ENCODE data around the gene DISC1.

Gene DISC1

GRCh38 chr1:231720652-231721325 is 94.2 kb downstream of the DISC1 start:
- TF ChIP-seq TEAD4 (IDR thresholded peaks at IDR 0.05) = no peak
- TF ChIP-seq EP300 (IDR thresholded peaks at IDR 0.05; ENCODE audit: borderline replicate concordance) = peak; percentile 54; the same call in 1 of the 2 replicates
- no peak for TF ChIP-seq YY1 (IDR thresholded peaks at IDR 0.05; ENCODE audit: low read depth)
- TF ChIP-seq CEBPB (IDR thresholded peaks at IDR 0.05) = no peak
- no peak for TF ChIP-seq FOXM1 (IDR thresholded peaks at IDR 0.05; ENCODE audit: borderline replicate concordance, low read depth)
- peak; percentile 70 for TF ChIP-seq NFIC (IDR thresholded peaks at IDR 0.05)

- no peak for TF ChIP-seq TCF12 (IDR thresholded peaks at IDR 0.05; ENCODE audit: low read depth)
- TF ChIP-seq REST (IDR thresholded peaks at IDR 0.05; ENCODE audit: low read depth) = no peak
- TF ChIP-seq USF1 (IDR thresholded peaks at IDR 0.05) = no peak
- TF ChIP-seq RAD21 (IDR thresholded peaks at IDR 0.05; ENCODE audit: low read depth) = no peak
- no peak for TF ChIP-seq CREB1 (IDR thresholded peaks at IDR 0.05; ENCODE audit: low read depth)
- no peak for TF ChIP-seq MAX (IDR thresholded peaks at IDR 0.05)
- no peak for TF ChIP-seq FOXM1 (IDR thresholded peaks at IDR 0.05; ENCODE audit: borderline replicate concordance, low read depth)
- TF ChIP-seq ZBTB7A (IDR thresholded peaks at IDR 0.05; ENCODE audit: low read depth) = no peak
- TF ChIP-seq TAF1 (IDR thresholded peaks at IDR 0.05; ENCODE audit: low read depth) = no peak
- TF ChIP-seq CEBPB (IDR thresholded peaks at IDR 0.05) = no peak
These were observed 94.8 kb downstream of the DISC1 start for GRCh38 chr1:231721436-231721835.

- no peak for TF ChIP-seq YY1 (IDR thresholded peaks at IDR 0.05; ENCODE audit: low read depth)
- no peak for TF ChIP-seq TEAD4 (IDR thresholded peaks at IDR 0.05)
- TF ChIP-seq EGR1 (IDR thresholded peaks at IDR 0.05) = no peak
- no peak for TF ChIP-seq MAX (IDR thresholded peaks at IDR 0.05)
- TF ChIP-seq EP300 (IDR thresholded peaks at IDR 0.05; ENCODE audit: borderline replicate concordance) = no peak
- no peak for TF ChIP-seq TAF1 (IDR thresholded peaks at IDR 0.05; ENCODE audit: low read depth)
- TF ChIP-seq ZBTB7A (IDR thresholded peaks at IDR 0.05; ENCODE audit: low read depth) = no peak
These were observed 95.8 kb downstream of the DISC1 start for GRCh38 chr1:231722356-231722755.

- TF ChIP-seq EP300 (IDR thresholded peaks at IDR 0.05; ENCODE audit: borderline replicate concordance) (no peak), YY1 (IDR thresholded peaks at IDR 0.05; ENCODE audit: low read depth) (no peak), REST (IDR thresholded peaks at IDR 0.05; ENCODE audit: low read depth) (no peak), USF1 (IDR thresholded peaks at IDR 0.05) (no peak), TEAD4 (IDR thresholded peaks at IDR 0.05) (no peak), CREB1 (IDR thresholded peaks at IDR 0.05; ENCODE audit: low read depth) (no peak), TCF12 (IDR thresholded peaks at IDR 0.05; ENCODE audit: low read depth) (no peak), TAF1 (IDR thresholded peaks at IDR 0.05; ENCODE audit: low read depth) (no peak), ZBTB7A (IDR thresholded peaks at IDR 0.05; ENCODE audit: low read depth) (no peak), EGR1 (IDR thresholded peaks at IDR 0.05) (no peak), NFIC (IDR thresholded peaks at IDR 0.05) (no peak), CEBPB (IDR thresholded peaks at IDR 0.05) (no peak), RAD21 (IDR thresholded peaks at IDR 0.05; ENCODE audit: low read depth) (no peak), FOXM1 (IDR thresholded peaks at IDR 0.05; ENCODE audit: borderline replicate concordance, low read depth) (no peak), MAX (IDR thresholded peaks at IDR 0.05) (no peak)
These were observed 96.6 kb downstream of the DISC1 start for GRCh38 chr1:231723146-231723545.

GRCh38 chr1:231724041-231724440 is 97.5 kb downstream of the DISC1 start:
- TF ChIP-seq CEBPB (IDR thresholded peaks at IDR 0.05) (no peak), YY1 (IDR thresholded peaks at IDR 0.05; ENCODE audit: low read depth) (no peak)

Data from Ishikawa (cell line).